Measurements from ENCODE around the gene NFAT5. TPM values are rescaled to one million over a fixed set of nuclear protein-coding genes. Genes with fewer than 3 reads are reported as not detected.
"Not testable (repeated sequence)": the region's sequence is repeated elsewhere in the genome, so short reads cannot be mapped to it uniquely, and the experiment has no call there.

NFAT5 gene
- total RNA-seq, 1 donor from 2014 or later: 30.5 TPM

- no peak for DNase-seq
Measured at GRCh38 chr16:69553332-69553731, 12.4 kb upstream of the NFAT5 start.

GRCh38 chr16:69554495-69554894 lies 11.3 kb upstream of the NFAT5 start:
- no peak for DNase-seq

- DNase-seq: no peak
Measured at GRCh38 chr16:69555437-69555836, 10.3 kb upstream of the NFAT5 start.

GRCh38 chr16:69555867-69556266 lies 9.9 kb upstream of the NFAT5 start:
- DNase-seq: no peak

GRCh38 chr16:69559164-69559563 lies 6.6 kb upstream of the NFAT5 start:
- DNase-seq: no peak

GRCh38 chr16:69561367-69561766 lies 4.4 kb upstream of the NFAT5 start:
- not testable (repeated sequence) for DNase-seq

GRCh38 chr16:69561901-69562300 lies 3.9 kb upstream of the NFAT5 start:
- no peak for DNase-seq

GRCh38 chr16:69562813-69563212 lies 3.0 kb upstream of the NFAT5 start:
- DNase-seq: no peak

- DNase-seq: peak; percentile 64
Measured at GRCh38 chr16:69563605-69564580, 1.9 kb upstream of the NFAT5 start.

- DNase-seq: peak; percentile 25
Measured at GRCh38 chr16:69564845-69565670, 708 bp upstream of the NFAT5 start.

- DNase-seq: peak; percentile 76
Measured at GRCh38 chr16:69566240-69566980, 644 bp downstream of the NFAT5 start.

GRCh38 chr16:69566981-69567680 lies 1.4 kb downstream of the NFAT5 start:
- peak; percentile 48 for DNase-seq

- no peak for DNase-seq
Measured at GRCh38 chr16:69568676-69569075, 2.9 kb downstream of the NFAT5 start.

- not testable (repeated sequence) for DNase-seq
Measured at GRCh38 chr16:69578771-69579170, 13.0 kb downstream of the NFAT5 start.

- no peak for DNase-seq
Measured at GRCh38 chr16:69579783-69580481, 14.2 kb downstream of the NFAT5 start.

GRCh38 chr16:69581297-69581696 lies 15.5 kb downstream of the NFAT5 start:
- DNase-seq: no peak

GRCh38 chr16:69584493-69584892 lies 18.7 kb downstream of the NFAT5 start:
- DNase-seq: not testable (repeated sequence)

GRCh38 chr16:69589434-69590269 lies 23.9 kb downstream of the NFAT5 start:
- DNase-seq: no peak

GRCh38 chr16:69590590-69590989 lies 24.8 kb downstream of the NFAT5 start:
- no peak for DNase-seq

GRCh38 chr16:69593751-69594255 lies 28.0 kb downstream of the NFAT5 start:
- no peak for DNase-seq

Measured in dermis blood vessel endothelial cell (primary cell).